Bone marrow (tissue), 2 donors: Measurements from ENCODE around the gene ATRN.

Experiments
- DNase-seq, 2 donors: peaks; one replicate each; lab custom pipeline; 2025; lab: John Stamatoyannopoulos, UW

ATRN gene

DNA sequence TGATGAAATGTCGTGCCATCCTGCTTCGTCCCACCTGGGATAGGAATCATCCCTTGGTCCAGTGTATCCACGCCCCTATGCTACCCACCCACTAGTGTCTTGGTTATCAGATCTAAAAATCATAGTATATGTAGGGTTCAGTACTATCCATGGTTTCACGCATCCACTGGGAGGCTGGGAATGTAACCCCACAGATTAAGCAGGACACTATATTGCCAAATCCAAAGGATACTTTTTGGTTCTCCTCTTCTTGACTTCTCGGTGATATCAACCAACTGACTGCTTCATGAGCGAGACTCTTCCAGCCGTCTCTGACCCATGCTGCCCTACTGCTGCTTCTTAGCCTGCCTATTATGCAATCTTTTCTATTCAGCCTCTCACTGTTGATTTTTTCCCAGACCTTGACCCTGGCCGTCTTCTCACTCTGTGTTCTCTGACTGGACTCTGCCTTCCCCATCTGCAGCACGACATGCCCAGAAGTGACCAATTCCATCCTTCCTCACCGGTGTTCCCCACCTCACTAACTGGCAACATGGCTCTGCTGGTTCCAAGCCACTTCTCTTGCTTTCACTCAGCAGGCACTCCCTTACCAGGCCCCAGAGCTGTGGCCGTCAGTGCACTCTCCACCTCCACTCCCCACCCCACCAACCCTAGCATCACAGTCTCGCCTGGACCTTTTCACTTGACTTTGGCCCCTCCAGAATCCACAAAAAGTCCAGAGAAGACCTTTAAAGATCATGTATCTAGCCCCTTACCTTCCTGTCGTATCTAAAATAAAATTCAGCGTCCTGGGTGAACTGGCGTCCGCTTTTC is 157.9 kb downstream of the ATRN start:
- DNase-seq = no peak

DNA sequence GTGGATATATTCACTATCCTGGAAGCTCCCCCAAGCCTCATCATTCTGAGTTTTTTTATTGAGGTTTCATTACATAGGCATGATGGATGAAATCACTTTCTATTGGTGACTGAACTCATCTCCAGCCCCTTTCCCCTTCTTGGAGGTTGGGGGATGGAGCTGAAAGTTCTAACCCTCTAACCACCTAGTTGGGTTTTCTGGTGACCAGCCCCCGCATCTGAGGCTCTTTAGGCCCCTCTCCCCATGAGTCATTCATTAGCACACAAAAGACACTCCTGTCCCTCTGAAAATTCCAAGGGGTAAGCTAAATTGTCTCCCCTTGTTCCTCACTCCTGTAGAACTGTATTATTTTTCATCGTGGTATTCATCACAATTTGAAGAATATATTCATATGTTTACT is 159.1 kb downstream of the ATRN start:
- DNase-seq = no peak

DNA sequence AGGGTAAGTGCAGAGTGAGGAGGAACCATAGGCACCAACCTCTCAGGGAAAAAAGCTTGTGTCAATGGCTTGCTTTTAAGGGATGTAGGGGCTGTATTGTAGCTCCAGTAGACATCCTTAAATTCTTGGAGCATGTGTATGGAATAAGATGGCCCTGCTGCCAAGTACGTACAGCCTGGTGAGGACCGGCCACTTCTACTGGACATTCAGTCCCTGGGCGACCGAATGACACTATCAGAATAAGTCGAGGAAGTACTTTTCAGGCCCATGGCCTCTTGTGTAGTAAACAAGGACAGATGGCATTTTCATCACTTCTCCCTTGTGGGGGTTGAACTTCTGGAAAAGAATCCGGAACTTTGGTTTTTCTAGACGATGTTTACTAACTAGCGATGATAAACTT is 159.6 kb downstream of the ATRN start:
- DNase-seq = no peak

DNA sequence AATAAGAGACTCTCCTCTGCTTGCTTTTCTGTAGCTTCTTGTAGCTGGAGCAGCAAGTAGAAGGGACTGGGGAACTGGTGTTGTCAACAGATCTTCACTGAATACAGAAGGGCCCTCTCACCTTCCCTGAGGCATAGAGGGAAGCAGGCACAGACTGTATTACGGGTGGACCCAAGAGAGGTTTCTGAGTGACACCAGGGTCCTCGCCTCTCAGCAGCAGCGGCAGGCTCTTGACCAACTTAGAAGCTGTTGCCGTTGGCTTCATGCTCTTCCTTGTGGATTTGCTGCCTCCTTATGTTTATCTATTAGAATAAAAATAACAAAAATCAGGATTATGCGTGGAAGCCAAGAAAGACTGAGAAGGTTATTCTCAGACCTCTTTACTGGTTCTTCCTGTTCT is 160.7 kb downstream of the ATRN start:
- DNase-seq = no peak

DNA sequence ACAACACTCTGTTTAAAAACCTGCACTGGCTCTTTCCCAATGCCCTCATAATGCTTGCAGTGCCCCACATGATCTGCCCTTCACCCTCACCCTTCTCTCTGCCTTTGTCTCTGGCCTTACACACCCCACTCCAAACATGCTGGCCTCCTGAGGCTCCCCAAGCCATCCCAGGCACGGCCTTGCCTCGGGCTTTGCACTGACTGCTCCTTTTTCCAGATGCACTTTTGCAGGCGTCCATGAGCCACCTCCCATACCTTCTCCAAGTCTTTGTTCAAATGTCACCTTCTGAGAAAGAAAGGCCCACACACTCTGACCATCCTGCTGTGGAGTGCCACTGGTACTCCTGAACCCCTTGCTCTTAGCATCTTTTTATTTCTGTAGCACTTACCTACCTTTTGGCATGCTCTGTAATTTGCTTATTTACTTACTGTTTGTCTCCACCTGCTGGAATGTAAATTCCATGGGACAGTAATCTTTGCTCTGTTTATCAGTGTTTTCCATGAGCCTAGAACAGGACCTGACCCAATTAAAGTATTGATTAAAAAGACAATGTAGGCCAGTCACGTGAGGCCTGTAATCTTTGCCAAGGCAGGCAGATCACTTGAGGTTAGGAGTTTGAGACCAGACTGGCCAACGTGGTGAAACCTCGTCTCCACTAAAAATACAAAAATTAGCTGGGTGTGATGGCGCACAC is 161.6 kb downstream of the ATRN start:
- no peak for DNase-seq

DNA sequence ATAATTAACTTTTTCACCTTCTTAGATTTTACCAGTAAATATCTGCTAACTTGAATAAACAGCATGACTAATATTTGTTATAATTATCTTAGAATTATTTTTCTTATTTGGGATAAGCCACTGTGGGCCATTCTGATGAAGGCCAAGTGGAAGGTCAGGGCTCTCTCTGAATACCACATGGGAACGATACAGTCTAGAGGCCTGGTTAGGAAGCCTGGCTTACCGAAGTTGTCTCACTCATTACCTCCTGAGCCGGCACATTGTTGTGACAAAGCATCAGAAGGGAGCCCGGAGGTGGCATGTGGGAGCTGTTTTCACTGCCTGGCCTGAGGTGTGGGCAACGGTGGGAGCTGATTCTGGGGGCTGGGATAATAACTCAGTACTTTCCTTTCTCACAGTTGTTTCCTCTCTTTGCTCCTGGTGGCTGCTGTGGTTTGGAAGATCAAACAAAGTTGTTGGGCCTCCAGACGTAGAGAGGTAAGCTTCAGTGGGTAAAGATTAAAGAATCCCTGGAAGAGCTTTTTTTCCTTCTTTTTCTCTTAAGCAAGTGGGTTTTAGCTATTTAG is 163.2 kb downstream of the ATRN start:
- no peak for DNase-seq

DNA sequence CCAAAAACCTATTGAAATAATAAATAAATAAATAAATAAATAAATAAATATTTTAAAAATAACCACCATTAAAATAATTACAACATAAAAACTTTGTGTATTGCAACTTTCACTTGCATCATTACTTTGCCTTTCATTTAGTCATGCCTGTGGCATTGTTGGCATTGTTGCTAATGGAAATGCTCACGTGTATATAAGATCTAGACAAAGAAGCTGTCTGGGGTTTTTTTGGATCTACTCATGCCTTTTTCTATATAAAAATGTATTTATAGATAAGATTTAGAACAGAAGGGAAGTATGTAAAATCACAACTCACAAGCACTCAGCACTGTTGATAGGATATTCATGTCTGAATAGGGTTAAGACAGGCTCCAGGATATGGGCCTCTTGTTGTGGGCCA is 164.5 kb downstream of the ATRN start:
- no peak for DNase-seq

DNA sequence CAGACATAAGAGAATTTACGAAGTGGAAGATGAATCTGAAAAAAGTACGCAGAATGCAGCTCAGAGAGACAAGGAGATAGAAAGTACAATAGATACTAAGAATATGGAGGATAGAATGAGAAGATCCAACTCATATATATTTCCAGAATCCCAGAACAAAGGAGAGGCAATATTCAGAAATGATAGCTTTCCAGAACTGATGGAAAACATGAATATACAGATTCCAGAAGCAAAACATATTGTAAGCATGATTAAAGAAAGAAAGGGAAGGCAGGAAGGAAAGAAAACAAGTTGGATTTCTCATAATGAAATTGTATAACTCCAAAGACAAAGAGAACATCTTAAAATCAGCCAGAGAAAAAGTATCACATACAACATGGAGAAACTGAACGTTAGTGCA is 169.4 kb downstream of the ATRN start:
- DNase-seq = no peak

DNA sequence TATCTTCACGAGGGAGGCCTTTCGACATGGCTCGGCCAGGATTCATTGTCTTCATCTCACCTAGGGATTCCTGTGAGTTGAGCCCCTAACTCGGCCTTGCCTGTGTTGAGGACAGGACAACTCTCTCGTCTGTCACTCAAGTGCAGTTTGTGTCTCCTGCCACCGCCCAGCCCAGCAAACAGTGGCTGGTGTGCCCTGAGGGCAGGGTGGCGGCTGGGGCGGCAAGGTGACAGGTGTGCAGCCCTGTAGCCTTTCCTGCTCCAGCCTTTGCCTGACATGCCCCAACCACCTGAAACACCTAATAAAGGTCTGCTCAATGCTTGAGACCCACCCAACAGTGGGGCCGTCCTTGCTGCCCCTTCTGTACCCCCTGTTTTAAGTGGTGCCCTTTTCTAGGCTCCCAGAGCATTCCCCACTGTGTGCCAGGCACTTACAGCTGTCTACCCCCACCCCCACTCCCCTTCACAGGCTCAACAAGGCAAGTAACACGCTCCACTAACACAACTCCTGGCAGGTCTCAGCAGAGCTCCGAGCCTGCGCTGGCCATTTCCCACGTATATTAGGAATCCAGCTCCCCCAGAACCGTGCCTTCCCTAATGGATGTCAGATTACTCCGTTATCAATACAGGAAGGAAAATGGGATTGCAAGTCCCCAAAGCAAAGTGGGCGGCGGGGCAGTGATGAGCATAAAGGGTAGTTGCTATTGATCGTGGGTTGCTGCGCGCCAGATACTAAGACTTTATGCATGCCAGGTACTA is 174.7 kb downstream of the ATRN start:
- DNase-seq = no peak

DNA sequence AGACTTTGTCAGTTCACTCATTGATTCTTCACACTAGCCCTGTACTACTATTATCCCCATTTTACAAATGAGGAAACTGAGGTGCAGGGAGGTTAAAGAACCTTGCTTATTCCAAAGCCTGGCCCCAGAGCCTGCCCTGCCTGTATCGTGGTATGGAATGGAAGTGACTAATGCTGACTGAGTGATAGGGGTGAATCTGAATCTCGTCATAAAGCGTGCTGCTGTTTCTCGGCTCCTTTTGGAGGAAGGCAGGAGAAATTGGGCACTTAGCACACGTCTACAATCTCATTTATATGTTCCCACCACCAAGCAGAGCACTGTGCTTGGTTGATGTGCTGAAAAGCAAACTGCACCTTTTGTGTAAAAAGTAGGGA is 175.2 kb downstream of the ATRN start:
- DNase-seq = no peak

DNA sequence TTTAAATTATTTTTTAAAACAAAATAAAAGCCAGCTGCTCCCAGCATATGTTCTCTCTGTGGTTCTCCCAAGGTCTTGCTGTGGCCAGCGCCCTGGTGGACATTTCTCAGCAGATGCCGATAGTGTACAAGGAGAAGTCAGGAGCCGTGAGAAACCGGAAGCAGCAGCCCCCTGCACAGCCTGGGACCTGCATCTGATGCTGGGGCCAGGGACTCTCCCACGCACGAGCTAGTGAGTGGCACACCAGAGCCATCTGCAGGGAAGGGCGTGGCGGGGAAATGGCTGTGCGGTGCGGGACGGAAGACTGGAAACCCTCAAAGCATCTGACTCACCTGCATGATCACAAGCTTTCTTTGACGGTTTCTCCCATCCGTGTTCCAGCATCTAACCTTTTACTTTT is 175.8 kb downstream of the ATRN start:
- no peak for DNase-seq

DNA sequence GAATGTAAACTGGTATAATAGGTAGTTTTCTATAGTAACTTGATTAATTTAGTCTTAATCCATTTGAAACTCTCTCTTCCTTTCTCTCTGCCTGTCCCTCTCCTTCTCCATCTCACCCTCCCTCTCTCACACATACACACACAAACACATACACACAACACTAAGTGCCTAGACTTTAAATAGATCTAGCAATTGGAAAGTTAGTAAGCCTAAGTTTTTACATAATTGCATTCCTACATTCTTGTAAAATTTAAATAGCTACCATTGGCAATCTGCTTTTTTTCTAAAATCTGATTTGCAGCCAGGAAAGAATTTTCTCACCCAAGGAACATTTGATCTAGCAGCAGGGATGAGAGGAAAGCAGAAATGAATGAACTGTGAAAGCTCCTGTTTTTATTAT is 176.7 kb downstream of the ATRN start:
- no peak for DNase-seq

DNA sequence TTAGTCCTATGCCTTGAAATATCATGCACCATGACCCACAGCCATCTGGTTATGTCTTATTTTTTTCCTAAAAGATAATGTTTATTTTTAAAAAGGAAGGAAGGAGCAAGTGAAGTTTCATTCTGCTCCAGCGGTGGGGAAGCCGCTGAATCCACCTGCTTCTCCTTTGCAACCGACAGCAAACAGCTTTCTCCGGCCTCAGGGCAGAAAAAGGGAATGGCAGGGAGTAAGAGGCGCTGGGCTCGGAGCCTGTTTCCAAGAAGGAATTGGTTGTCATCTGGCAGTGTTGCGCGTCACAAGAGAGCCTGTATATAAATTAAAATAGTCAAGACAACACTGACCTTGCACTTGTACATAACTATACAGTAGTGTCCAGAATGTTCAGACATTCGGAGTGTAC is 178.1 kb downstream of the ATRN start:
- DNase-seq = no peak

DNA sequence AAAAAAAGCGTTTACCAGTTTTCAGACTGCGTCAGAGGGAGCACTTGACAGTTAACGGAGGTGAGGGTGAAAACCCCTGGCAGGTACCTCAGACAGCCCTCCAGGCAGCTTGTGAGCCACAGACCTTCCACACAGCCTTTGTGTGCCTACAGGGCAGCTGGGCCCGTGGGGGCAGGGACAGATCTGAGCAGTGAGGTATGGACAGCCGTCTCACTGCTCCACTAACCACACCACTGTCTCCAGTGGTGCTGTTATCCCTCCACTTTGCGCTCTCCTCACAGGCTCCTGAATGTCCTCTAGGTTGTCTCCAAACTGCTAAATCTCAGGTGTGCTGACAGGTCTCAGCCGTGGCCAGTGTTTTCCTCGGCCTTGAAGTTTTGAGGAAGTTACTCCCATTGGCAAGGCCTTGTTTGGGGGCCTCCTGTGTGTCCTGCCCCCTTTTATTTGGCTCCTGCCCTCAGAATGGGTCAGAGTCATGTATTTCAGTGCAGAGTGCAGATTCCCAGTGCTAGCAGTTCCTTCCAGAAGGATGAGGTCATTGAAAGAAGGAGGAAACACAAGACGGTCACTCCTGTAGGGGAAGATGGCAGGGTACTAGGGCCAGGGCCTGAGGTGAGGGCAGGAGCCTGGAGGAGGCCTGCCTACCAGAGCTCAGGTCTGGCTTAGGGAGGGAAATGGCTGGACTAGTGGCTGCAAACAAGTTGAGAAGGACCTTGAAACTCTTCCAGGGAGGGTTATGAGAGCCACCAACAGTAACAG is 180.6 kb downstream of the ATRN start:
- DNase-seq = no peak

DNA sequence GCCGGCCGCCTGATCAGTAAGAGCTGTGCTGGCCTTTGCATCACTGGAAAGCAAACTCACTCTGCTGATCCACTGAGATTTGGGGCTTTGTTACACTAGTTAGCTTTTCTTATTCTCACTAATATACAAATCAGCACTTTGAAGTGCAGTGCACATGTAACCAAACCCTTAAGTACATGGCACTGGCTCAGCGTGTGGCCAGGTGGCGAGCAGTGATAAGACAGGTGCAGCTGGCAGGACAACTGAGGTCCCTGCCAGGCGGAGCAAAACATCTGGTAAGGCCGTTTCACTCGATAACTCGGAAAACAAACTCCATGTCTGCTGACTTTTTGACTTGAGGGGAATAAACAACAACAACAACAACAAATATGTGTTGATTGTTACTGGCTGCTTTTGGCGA is 181.4 kb downstream of the ATRN start:
- DNase-seq = no peak

DNA sequence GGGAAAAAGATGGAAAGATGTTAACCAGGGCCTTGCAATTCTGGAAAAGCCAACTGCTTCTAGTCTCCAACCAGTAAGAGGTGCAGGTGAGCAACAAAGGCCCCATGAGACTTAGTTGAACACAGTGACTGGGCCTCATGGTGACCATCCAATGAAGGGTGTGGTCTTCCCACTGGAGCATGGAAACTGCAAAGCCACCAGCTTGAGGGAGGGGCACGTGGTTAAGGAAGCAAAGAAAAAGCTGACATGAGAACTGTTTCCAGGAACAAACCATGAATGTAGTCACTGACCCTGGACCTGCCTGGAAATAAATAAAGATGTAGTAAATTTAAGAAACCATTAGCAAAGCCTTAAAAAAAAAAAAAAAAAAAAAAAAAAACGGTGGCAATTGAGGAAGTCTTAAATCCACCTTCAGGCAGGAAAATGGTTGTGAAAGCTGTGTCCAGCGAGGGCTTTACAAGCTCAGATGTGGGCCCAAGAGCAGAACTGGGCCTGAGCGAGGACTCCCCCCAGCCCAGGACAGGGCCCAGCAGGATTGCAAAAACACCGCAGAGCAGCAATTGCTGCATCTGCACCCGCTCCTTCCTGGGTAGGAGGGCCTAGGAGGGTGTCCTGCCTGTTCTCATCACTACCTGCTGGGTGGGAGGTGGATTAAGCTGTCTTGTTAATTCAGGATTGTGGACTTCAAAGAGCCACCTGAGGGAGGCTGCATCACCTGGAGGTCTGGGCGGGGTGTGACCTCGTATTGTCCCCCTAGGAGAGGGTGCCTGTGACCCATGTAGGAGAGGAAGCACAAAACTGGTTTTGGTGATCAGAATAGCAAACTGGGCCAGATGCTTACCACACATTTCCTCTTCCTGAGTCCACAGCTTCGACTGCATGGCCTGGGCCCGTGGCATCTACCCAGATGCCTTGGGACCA is 182.1 kb downstream of the ATRN start:
- DNase-seq = no peak

DNA sequence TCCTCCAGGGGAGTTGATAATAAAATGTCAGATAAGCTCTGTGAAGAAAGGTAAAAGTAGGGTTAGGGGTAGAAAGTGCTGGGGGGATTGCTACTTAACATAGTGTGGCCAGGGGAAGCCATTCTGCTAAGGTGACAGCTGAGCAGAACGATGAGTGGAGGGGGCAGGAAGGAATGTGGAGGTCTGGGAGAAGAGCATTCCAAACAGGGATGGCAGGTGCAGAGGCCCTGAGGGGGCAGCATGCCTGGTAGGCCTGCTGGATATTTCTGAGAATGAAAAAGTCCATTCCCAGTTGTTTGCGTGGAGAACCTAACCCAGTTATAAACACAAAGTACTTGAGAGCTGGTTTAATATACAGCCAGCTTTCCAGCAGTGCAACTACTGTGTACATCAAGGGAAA is 183.1 kb downstream of the ATRN start:
- no peak for DNase-seq

DNA sequence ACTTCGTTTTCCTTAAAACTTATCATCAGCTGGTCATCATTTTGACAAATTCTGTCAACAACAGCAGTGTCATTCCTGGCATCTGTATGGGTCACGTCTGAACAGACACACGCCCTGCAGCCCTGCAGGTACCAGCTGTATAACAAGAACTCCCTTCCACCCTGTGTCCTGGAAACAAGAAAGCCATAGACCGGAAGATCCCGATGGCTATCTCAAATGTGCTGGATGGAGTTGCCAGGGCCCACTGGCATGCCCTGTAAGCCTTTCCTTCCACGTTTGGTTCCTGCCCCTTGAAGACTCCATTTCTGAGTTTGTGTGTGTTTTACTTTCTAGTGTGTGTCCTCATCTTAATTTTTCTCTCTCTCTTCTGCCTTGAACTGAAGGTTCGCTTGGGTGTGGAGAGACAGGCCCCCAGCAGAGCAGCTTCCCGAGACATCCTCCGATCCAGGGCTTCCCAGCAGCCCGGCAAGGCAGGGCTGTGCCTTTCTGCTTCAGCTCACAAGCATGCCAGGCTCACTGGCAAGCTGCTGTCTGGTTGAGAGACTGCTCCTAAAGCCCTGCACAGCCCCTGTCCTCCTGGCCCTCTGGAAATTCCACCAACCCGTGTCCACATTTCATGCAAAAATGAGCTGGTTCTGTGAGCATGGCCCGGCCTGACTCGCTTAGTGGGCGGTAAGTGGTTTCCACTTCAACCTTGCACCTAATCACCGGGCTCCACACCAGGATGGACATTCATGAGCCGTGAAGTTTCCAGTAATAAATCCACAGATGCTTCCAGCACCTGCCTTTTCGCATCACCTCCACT is 183.7 kb downstream of the ATRN start:
- DNase-seq = no peak

DNA sequence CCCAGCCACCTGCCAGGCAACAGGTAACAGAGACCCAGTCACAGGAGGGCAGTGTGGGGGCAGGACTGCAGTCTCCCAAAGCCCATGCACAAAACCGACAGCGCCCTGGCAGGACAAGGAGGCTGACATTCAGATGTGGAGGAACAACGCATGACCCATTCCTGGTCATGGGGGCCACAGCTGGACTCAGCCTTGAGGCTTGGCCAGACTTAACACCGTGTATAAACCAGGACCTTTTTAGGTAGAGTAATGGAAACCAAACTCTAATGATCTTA is 184.2 kb downstream of the ATRN start:
- DNase-seq = no peak

DNA sequence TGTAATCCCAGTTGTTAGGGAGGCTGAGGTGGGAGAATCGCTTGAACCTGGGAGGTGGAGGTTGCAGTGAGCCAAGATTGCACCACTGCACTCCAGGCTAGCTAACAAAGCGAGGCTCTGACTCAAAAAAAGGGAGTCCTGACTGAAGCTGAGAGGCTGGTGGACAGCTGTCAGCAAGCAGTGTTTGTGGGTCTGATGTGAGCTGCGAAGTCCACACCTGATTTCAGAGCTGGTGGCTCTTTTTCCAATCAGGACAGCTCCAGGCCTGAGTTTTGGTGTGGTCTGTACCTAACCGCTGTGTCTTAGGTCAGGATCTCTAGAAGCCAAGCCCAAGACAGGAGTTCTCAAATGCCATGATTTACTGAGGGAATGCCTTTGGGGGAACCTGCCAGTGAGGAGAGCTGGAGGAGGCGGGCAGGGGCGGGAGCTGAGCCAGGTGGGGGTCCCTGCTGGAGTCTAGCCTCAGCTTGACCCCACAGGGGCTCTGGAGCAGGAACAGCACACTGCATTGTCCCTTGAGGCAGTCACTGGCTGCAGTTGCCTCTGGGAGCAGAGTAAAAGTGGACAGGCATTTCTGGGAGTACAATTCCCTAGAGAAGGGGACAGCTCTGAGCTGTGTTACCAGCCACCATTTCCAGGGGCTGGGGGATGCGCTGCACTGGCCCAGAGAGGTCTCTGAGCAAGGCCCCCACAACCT is 187.3 kb downstream of the ATRN start:
- no peak for DNase-seq
